ENCODE measurements around the gene MFNG. TPM values are rescaled to one million over a fixed set of nuclear protein-coding genes. Genes with fewer than 3 reads are reported as not detected.

Gene MFNG
- total RNA-seq, 4 donors from 2014 or later: 12.4 to 47.0 (median 26.5) TPM

- H3K27me3 ChIP-seq: no peaks in the 10 kb centered on the region
- TF ChIP-seq CTCF (IDR thresholded peaks at IDR 0.05): no peak
- TF ChIP-seq POLR2A (IDR thresholded peaks at IDR 0.05): no peak
- H3K9me3 ChIP-seq: no peaks in the 10 kb centered on the region
- H3K36me3 ChIP-seq: peaks cover 0 to 30% (median 0%) of the 10 kb centered on the region in 3 donors
- peaks cover 0 to 8% (median 4%) of the 10 kb centered on the region in 4 donors for H3K4me1 ChIP-seq
- no peak overlapping the region for H3K4me3 ChIP-seq
- H3K27ac ChIP-seq: no peak overlapping the region
- no peak for DNase-seq
These were observed 5.5 kb downstream of the MFNG start for GRCh38 chr22:37480387-37481346.

- no peak overlapping the region for H3K4me3 ChIP-seq
- H3K36me3 ChIP-seq: peaks cover 0 to 41% (median 0%) of the 10 kb centered on the region in 3 donors
- no peak overlapping the region for H3K27ac ChIP-seq
- no peak for DNase-seq
- no peaks in the 10 kb centered on the region for H3K9me3 ChIP-seq
- TF ChIP-seq POLR2A (IDR thresholded peaks at IDR 0.05) (no peak), CTCF (IDR thresholded peaks at IDR 0.05) (no peak)
- H3K4me1 ChIP-seq: peaks cover 0 to 8% (median 4%) of the 10 kb centered on the region in 4 donors
- H3K27me3 ChIP-seq: no peaks in the 10 kb centered on the region
These were observed 7.0 kb downstream of the MFNG start for GRCh38 chr22:37479196-37479595.

- no peak for DNase-seq
- Histone ChIP-seq H3K4me3 (no peak overlapping the region), H3K4me1 (no peaks in the 10 kb centered on the region), H3K36me3 (peaks cover 0 to 44% (median 0%) of the 10 kb centered on the region in 3 donors), H3K27me3 (no peaks in the 10 kb centered on the region), H3K27ac (no peak overlapping the region), H3K9me3 (no peaks in the 10 kb centered on the region)
- TF ChIP-seq POLR2A (IDR thresholded peaks at IDR 0.05) (no peak), CTCF (IDR thresholded peaks at IDR 0.05) (no peak)
These were observed 9.5 kb downstream of the MFNG start for GRCh38 chr22:37476389-37477329.

GRCh38 chr22:37474447-37475090 lies 11.6 kb downstream of the MFNG start:
- Histone ChIP-seq H3K9me3 (no peaks in the 10 kb centered on the region), H3K36me3 (peaks cover 0 to 43% (median 0%) of the 10 kb centered on the region in 3 donors), H3K27me3 (no peaks in the 10 kb centered on the region), H3K27ac (no peak overlapping the region), H3K4me3 (no peak overlapping the region), H3K4me1 (peaks cover 0 to under 1% (median 0%) of the 10 kb centered on the region in 4 donors)
- TF ChIP-seq CTCF (IDR thresholded peaks at IDR 0.05) (no peak), POLR2A (IDR thresholded peaks at IDR 0.05) (no peak)
- no peak for DNase-seq

GRCh38 chr22:37473437-37473946 lies 12.7 kb downstream of the MFNG start:
- DNase-seq: no peak
- Histone ChIP-seq H3K27ac (no peak overlapping the region), H3K4me1 (peaks cover 0 to 6% (median 0%) of the 10 kb centered on the region in 4 donors), H3K27me3 (no peaks in the 10 kb centered on the region), H3K36me3 (peaks cover 0 to 37% (median 0%) of the 10 kb centered on the region in 3 donors), H3K4me3 (no peak overlapping the region), H3K9me3 (no peaks in the 10 kb centered on the region)
- TF ChIP-seq POLR2A (IDR thresholded peaks at IDR 0.05) (no peak), CTCF (IDR thresholded peaks at IDR 0.05) (no peak)
